ENCODE results near the gene POLRMT.

Gene POLRMT

GRCh38 chr19:633068-633785 lies at the start of gene POLRMT:
Gene POLRMT, minus strand, starts transcription at chr19:633537. Its CDS starts 25 bp downstream, at chr19:633512.
- no peak for TF ChIP-seq ZC3H10 (CRISPR knock-in tag; IDR thresholded peaks at IDR 0.05)
- TF ChIP-seq PATZ1 (CRISPR knock-in tag; IDR thresholded peaks at IDR 0.05; ENCODE audit: borderline replicate concordance) = no peak
- no peak for TF ChIP-seq TOX (CRISPR knock-in tag; IDR thresholded peaks at IDR 0.05; ENCODE audit: borderline replicate concordance)
- no peak for TF ChIP-seq POU6F1 (CRISPR knock-in tag; IDR thresholded peaks at IDR 0.05; ENCODE audit: borderline replicate concordance, low read depth)
- TF ChIP-seq GLIS3 (CRISPR knock-in tag; IDR thresholded peaks at IDR 0.05) = no peak
- TF ChIP-seq CSDC2 (CRISPR knock-in tag; IDR thresholded peaks at IDR 0.05) = no peak
- TF ChIP-seq TCF4 (CRISPR knock-in tag; IDR thresholded peaks at IDR 0.05; ENCODE audit: borderline replicate concordance) = no peak
- TF ChIP-seq OSR1 (CRISPR knock-in tag; IDR thresholded peaks at IDR 0.05) = no peak

GRCh38 chr19:682678-683320 lies 49.5 kb upstream of the POLRMT start:
- no peak for ATAC-seq
- TF ChIP-seq PATZ1 (CRISPR knock-in tag; IDR thresholded peaks at IDR 0.05; ENCODE audit: borderline replicate concordance) = no peak
- no peak for TF ChIP-seq ESRRG (CRISPR knock-in tag; IDR thresholded peaks at IDR 0.05)
- TF ChIP-seq ARNTL (CRISPR knock-in tag; IDR thresholded peaks at IDR 0.05; ENCODE audit: borderline replicate concordance, low read depth) = no peak
- no peak for TF ChIP-seq CSDC2 (CRISPR knock-in tag; IDR thresholded peaks at IDR 0.05)

More at GRCh38 chr19:633068-633785, at the start of gene POLRMT:
- ATAC-seq = peak; percentile 91

GRCh38 chr19:681029-682019 lies 48.0 kb upstream of the POLRMT start:
- no peak for TF ChIP-seq SNAI2 (CRISPR knock-in tag; IDR thresholded peaks at IDR 0.05)
- no peak for TF ChIP-seq GLIS3 (CRISPR knock-in tag; IDR thresholded peaks at IDR 0.05)
- TF ChIP-seq ZNF565 (CRISPR knock-in tag; conservative IDR thresholded peaks at IDR 0.05; ENCODE audit: low read depth) = no peak
- TF ChIP-seq BACH2 (CRISPR knock-in tag; IDR thresholded peaks at IDR 0.05; ENCODE audit: borderline replicate concordance) = no peak
- TF ChIP-seq ZNF70 (CRISPR knock-in tag; IDR thresholded peaks at IDR 0.05) = no peak
- no peak for TF ChIP-seq TCF4 (CRISPR knock-in tag; IDR thresholded peaks at IDR 0.05; ENCODE audit: borderline replicate concordance)
- TF ChIP-seq ESRRG (CRISPR knock-in tag; IDR thresholded peaks at IDR 0.05) = no peak
- no peak for TF ChIP-seq TOX (CRISPR knock-in tag; IDR thresholded peaks at IDR 0.05; ENCODE audit: borderline replicate concordance)
- TF ChIP-seq POU6F1 (CRISPR knock-in tag; IDR thresholded peaks at IDR 0.05; ENCODE audit: borderline replicate concordance, low read depth) = no peak
- no peak for TF ChIP-seq CSDC2 (CRISPR knock-in tag; IDR thresholded peaks at IDR 0.05)
- no peak for TF ChIP-seq CSRNP3 (CRISPR knock-in tag; IDR thresholded peaks at IDR 0.05)
- no peak for TF ChIP-seq ISL1 (CRISPR knock-in tag; IDR thresholded peaks at IDR 0.05)
- TF ChIP-seq ZFP30 (CRISPR knock-in tag; IDR thresholded peaks at IDR 0.05) = no peak
- TF ChIP-seq ARNTL (CRISPR knock-in tag; IDR thresholded peaks at IDR 0.05; ENCODE audit: borderline replicate concordance, low read depth) = no peak
- ATAC-seq = peak; percentile 66

Measured in SK-N-SH treated with all-trans-retinoic acid at 6 μM for 48 hours (cell line).